GM10266 (cell line): Measurements from ENCODE around the gene SLC4A9.

Experiments
- DNase-seq: peaks from one replicate; pipeline ENCODE4 v3.0.0; 2012; ENCODE audit errors: extremely low spot score
- CTCF ChIP-seq: IDR thresholded peaks from 2 replicates; pipeline ENCODE4 v1.5.1; 2012; ENCODE audit warnings: mild to moderate bottlenecking, low read depth; ENCODE audit not compliant: control insufficient read depth, insufficient read depth; ENCODE audit errors: missing control alignments

The SLC4A9 gene

DNA sequence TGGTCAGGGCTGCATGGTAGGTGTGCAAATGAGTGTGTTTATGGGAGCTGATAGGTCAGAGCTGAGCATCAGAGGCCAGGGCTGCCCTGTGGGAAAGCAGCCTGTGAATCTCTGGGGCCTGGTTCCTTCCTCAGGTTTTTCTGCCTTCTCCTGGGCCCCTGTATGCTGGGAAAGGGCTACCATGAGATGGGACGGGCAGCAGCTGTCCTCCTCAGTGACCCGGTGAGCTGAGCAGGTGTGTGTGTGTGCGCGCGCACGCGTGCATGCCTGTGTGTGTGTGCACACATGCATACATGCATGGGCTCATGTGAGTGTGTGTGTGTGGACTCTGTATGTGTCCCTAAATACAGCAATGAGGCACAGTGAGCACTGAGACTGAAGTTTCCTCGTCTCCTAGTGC, 2.3 kb downstream of the SLC4A9 start:
- no peak for DNase-seq
- no peak for TF ChIP-seq CTCF

DNA sequence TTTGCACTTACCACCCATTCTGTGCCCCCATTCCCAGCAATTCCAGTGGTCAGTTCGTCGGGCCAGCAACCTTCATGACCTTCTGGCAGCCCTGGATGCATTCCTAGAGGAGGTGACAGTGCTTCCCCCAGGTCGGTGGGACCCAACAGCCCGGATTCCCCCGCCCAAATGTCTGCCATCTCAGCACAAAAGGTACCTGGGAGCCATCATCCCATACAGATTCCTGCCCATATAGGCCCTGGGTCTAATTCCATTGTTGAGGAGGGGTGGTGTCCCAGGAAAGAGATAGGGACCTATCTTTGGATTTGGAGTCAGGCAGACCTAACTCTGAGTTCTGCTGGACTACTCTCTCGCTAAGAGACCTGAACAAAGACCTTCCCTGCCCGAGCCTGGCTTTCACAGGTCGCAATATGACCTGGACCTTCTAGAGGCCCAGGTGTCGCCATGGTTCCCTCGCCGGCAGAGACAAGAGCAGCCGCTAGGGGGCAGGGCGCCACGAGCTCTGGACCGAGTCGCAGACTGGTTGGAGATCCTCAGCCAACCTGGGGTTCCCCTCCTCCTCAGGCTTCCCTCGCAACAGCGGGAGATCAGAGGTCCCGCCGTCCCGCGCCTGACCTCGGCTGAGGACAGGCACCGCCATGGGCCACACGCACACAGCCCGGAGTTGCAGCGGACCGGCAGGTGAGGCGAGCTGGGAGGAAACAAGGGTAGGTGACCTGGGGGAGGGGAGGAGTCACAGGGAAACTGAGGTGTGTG, 3.1 kb downstream of the SLC4A9 start:
- DNase-seq, result peak; percentile 81
- TF ChIP-seq CTCF, result peak; percentile 99

- no peak for DNase-seq
These were observed 3.9 kb downstream of the SLC4A9 start for GRCh38 chr5:140363631-140364471.

GRCh38 chr5:140364472-140364765, 4.4 kb downstream of the SLC4A9 start:
- no peak for TF ChIP-seq CTCF
- DNase-seq, result no peak

More at GRCh38 chr5:140363631-140364471, 3.9 kb downstream of the SLC4A9 start:
- TF ChIP-seq CTCF, result no peak

DNA sequence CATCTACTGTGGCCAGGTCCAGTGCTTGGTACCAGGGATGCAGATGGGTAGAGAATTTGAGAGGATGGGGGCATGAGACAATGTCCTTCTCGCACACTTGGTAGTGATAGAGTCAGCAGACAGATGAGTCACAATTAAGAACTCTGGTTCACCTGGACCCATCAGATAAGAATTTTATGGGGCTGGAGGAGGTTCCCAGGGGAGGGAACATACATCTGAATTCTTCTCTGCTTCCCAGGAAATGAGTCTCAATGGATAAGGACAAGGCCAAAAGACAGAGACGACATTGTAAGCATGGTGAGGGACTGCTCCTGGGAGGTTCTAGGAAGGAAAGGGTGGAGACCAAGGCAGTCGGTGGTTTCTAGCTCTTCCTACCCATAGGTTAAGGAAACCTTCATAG, 5.3 kb downstream of the SLC4A9 start:
- no peak for TF ChIP-seq CTCF
- DNase-seq, result no peak

DNA sequence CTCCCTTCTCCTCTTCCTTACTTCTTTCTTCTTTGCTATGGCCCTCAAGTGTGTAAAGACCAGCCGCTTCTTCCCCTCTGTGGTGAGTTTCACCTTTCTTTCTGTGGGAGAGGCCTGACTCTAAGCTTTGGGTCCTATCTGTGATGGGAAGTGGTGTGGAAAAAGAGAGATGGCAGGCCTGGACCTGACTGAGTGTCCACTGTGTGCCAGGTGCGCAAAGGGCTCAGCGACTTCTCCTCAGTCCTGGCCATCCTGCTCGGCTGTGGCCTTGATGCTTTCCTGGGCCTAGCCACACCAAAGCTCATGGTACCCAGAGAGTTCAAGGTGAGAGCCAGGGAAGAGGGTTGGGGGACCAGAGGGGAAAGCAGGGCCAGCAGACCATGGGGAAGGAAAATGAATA, 5.9 kb downstream of the SLC4A9 start:
- TF ChIP-seq CTCF, result no peak
- DNase-seq, result no peak

- DNase-seq, result no peak
- no peak for TF ChIP-seq CTCF
These were observed 6.7 kb downstream of the SLC4A9 start for GRCh38 chr5:140366589-140367255.
